Esophagus muscularis mucosa (tissue), 4 donors: ENCODE results near the gene ADCY9. TPM values are rescaled to one million over a fixed set of nuclear protein-coding genes. Genes with fewer than 3 reads are reported as not detected.

Experiments
- DNase-seq: peaks from one replicate; pipeline ENCODE4 v3.0.0-alpha.2; 2017; ENCODE audit errors: extremely low spot score
- H3K27ac ChIP-seq, 4 donors: fragments of 200-600 bp; sonication (generic); replicated peaks in 1 of 4; 1 replicate in 3 of 4; 2 replicates in 1 of 4; pipeline ENCODE4 v1.5.1; 2016 to 2019; ENCODE audit warnings: mild to moderate bottlenecking in 1 of 4
- H3K27me3 ChIP-seq, 4 donors: fragments of 200-600 bp; sonication (generic); one replicate each; pipeline versions ENCODE4 v1.5.1 to v1.6.0; 2016 to 2019
- H3K36me3 ChIP-seq, 4 donors: fragments of 200-600 bp; sonication (generic); one replicate each; pipeline ENCODE4 v1.5.1; 2016 to 2019
- H3K4me1 ChIP-seq, 4 donors: fragments of 200-600 bp; sonication (generic); one replicate each; pipeline ENCODE4 v1.5.1; 2016 to 2019
- H3K4me3 ChIP-seq, 4 donors: fragments of 200-600 bp; sonication (generic); 1 replicate in 2 of 4; 2 replicates in 2 of 4; pipeline ENCODE4 v1.5.1; 2016 to 2019; ENCODE audit warnings: mild to moderate bottlenecking in 4 of 4, moderate library complexity in 1 of 4
- H3K9me3 ChIP-seq, 4 donors: fragments of 200-600 bp; sonication (generic); 1 replicate in 3 of 4; 2 replicates in 1 of 4; pipeline ENCODE4 v1.5.1; 2016 to 2019
- EP300 ChIP-seq: sonication (generic); formaldehyde crosslinking; IDR thresholded peaks from one replicate; pipeline ENCODE4 v1.6.1; 2017; ENCODE audit warnings: antibody characterized with exemption
- POLR2A ChIP-seq: fragments of 450-650 bp; IDR thresholded peaks from one replicate; pipeline ENCODE4 v1.6.1; 2017; ENCODE audit warnings: antibody characterized with exemption, moderate library complexity, mild to moderate bottlenecking, low read depth
- POLR2AphosphoS5 ChIP-seq, 2 donors: sonication (generic); formaldehyde crosslinking; IDR thresholded peaks; one replicate each; pipeline ENCODE4 v1.6.1; 2017; ENCODE audit warnings: antibody characterized with exemption in 2 of 2
- WGBS: methylation state at CpG from one replicate; pipeline ENCODE4 v1.1.5; 2018; 5-methylcytosine and 5-hydroxymethylcytosine counted together
- intact Hi-C: fragments of 100-400 bp; cut with DNase I; formaldehyde crosslinking; loops from one replicate; pipeline ENCODE4 v1.15.1; 2023
- total RNA-seq, 4 donors: library from RNA; depleted of rRNA; stranded (reverse); fragments of >200 nt; gene quantifications; one replicate each; pipeline versions ENCODE4 v1.1.0 to v1.2.1, GENCODE V29; 2016
- TF ChIP-seq, protein P1 (sequence below), 3 experiments: fragments of 200-600 bp in 2 of 3; fragments of 450-650 bp in 1 of 3; sonication (generic) in 2 of 3; IDR thresholded peaks; one replicate each; pipeline ENCODE4 v1.5.1; 2017 to 2019; ENCODE audit warnings: antibody characterized with exemption in 3 of 3, mild to moderate bottlenecking in 2 of 3, moderate library complexity in 1 of 3

ADCY9 gene
- total RNA-seq, 4 donors from 2014 or later = 35.8 to 72.9 (median 55.7) TPM

GRCh38 chr16:4152267-4152666, 36.0 kb upstream of the ADCY9 start:
- Histone ChIP-seq H3K27me3 (no peaks in the 10 kb centered on the region), H3K9me3 (peaks cover 0 to 5% (median 0%) of the 10 kb centered on the region in 4 donors), H3K36me3 (no peaks in the 10 kb centered on the region), H3K4me1 (no peaks in the 10 kb centered on the region), H3K27ac (no peak overlapping the region), H3K4me3 (no peak overlapping the region)
- WGBS = 68% methylated on average over 5 of the region's 5 CpGs
- intact Hi-C loops = no loop called here
- TF ChIP-seq POLR2A (no peak), EP300 (no peak), POLR2AphosphoS5 (IDR thresholded peaks at IDR 0.05) (no peak)
- TF ChIP-seq, protein P1, sequence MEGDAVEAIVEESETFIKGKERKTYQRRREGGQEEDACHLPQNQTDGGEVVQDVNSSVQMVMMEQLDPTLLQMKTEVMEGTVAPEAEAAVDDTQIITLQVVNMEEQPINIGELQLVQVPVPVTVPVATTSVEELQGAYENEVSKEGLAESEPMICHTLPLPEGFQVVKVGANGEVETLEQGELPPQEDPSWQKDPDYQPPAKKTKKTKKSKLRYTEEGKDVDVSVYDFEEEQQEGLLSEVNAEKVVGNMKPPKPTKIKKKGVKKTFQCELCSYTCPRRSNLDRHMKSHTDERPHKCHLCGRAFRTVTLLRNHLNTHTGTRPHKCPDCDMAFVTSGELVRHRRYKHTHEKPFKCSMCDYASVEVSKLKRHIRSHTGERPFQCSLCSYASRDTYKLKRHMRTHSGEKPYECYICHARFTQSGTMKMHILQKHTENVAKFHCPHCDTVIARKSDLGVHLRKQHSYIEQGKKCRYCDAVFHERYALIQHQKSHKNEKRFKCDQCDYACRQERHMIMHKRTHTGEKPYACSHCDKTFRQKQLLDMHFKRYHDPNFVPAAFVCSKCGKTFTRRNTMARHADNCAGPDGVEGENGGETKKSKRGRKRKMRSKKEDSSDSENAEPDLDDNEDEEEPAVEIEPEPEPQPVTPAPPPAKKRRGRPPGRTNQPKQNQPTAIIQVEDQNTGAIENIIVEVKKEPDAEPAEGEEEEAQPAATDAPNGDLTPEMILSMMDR (IDR thresholded peaks at IDR 0.05) = no peak
- DNase-seq = no peak

GRCh38 chr16:4147236-4147635, 31.0 kb upstream of the ADCY9 start:
- no peak overlapping the region for H3K27ac ChIP-seq
- intact Hi-C loops = no loop called here
- H3K27me3 ChIP-seq = no peaks in the 10 kb centered on the region
- no peak overlapping the region for H3K4me3 ChIP-seq
- DNase-seq = no peak
- no peaks in the 10 kb centered on the region for H3K36me3 ChIP-seq
- peaks cover 0 to 5% (median 0%) of the 10 kb centered on the region in 4 donors for H3K9me3 ChIP-seq
- TF ChIP-seq, protein P1 (IDR thresholded peaks at IDR 0.05) = no peak
- TF ChIP-seq EP300 = no peak
- no peak for TF ChIP-seq POLR2AphosphoS5 (IDR thresholded peaks at IDR 0.05)
- TF ChIP-seq POLR2A = no peak
- H3K4me1 ChIP-seq = no peaks in the 10 kb centered on the region
- 90% methylated on average over 10 of the region's 10 CpGs for WGBS

DNA sequence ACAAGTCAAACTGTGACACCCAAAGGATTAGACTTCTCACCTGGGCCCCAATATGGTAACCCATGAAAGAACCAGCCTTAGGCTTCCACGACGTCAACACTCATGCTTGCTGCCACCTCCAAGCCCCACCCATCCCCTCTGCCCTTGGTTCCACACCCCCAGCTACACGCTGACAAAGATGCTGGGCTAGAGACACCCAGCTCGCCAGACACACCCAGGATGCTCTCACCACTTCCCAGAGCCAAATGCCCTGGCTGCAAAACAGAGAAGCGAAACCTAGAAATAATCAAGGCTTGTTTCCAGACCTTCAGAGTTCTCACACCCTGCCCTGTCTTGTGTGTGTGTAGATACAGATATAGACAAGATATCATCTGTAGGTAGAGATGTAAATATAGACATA, 26.0 kb upstream of the ADCY9 start:
- H3K36me3 ChIP-seq = no peaks in the 10 kb centered on the region
- no peaks in the 10 kb centered on the region for H3K27me3 ChIP-seq
- intact Hi-C loops = no loop called here
- DNase-seq = no peak
- TF ChIP-seq POLR2A = no peak
- no peak for TF ChIP-seq POLR2AphosphoS5 (IDR thresholded peaks at IDR 0.05)
- TF ChIP-seq, protein P1 (IDR thresholded peaks at IDR 0.05) = no peak
- TF ChIP-seq EP300 = no peak
- H3K9me3 ChIP-seq = no peaks in the 10 kb centered on the region
- WGBS = 90% methylated on average over 4 of the region's 5 CpGs
- H3K27ac ChIP-seq = no peak overlapping the region
- no peak overlapping the region for H3K4me3 ChIP-seq
- H3K4me1 ChIP-seq = no peaks in the 10 kb centered on the region

DNA sequence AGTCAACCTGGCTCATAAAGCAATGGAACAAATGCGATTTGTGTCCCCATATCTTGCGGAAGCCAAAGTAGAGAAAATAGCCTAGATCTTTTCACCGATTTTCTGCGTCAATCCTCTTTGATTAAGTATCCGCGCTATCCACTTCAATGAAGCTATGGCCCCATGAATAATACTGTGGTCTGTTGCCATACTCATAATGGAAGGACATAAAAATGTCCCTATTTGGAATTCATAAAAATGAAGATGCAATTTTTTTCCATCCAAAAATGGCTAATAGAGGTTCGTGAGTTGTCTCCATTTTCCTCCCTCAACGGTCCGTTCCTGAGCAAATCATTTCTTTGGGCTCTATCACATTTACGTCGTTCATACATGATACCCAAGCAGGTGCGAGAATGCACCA, 25.4 kb upstream of the ADCY9 start:
- Histone ChIP-seq H3K27me3 (no peaks in the 10 kb centered on the region), H3K4me1 (no peaks in the 10 kb centered on the region)
- no peak for TF ChIP-seq POLR2A
- TF ChIP-seq POLR2AphosphoS5 (IDR thresholded peaks at IDR 0.05) = no peak
- no peak for TF ChIP-seq EP300
- TF ChIP-seq, protein P1 (IDR thresholded peaks at IDR 0.05) = no peak

GRCh38 chr16:4140652-4141051, 24.4 kb upstream of the ADCY9 start:
- H3K9me3 ChIP-seq = no peaks in the 10 kb centered on the region
- DNase-seq = no peak
- H3K27me3 ChIP-seq = no peaks in the 10 kb centered on the region
- intact Hi-C loops = no loop called here
- 80% methylated on average over 3 of the region's 3 CpGs for WGBS
- H3K4me3 ChIP-seq = no peak overlapping the region
- H3K27ac ChIP-seq = no peak overlapping the region
- H3K36me3 ChIP-seq = no peaks in the 10 kb centered on the region
- no peaks in the 10 kb centered on the region for H3K4me1 ChIP-seq
- TF ChIP-seq, protein P1 (IDR thresholded peaks at IDR 0.05) = no peak
- TF ChIP-seq POLR2A = no peak
- TF ChIP-seq POLR2AphosphoS5 (IDR thresholded peaks at IDR 0.05) = no peak
- TF ChIP-seq EP300 = no peak

More for the DNA sequence above, 25.4 kb upstream of the ADCY9 start:
- Histone ChIP-seq H3K9me3 (no peaks in the 10 kb centered on the region), H3K36me3 (no peaks in the 10 kb centered on the region), H3K4me3 (no peak overlapping the region), H3K27ac (no peak overlapping the region)
- intact Hi-C loops = no loop called here
- DNase-seq = no peak
- 97% methylated on average over 12 of the region's 12 CpGs for WGBS
